22Rv1 (cell line): ENCODE data around the gene RXFP1.

Source experiments
- ZFX ChIP-seq: fragments of 450-650 bp; IDR thresholded peaks from 2 replicates; pipeline ENCODE4 v1.6.1; 2017; ENCODE audit warnings: antibody characterized with exemption, borderline replicate concordance
- TF ChIP-seq, protein P1 (sequence below): fragments of 450-650 bp; IDR thresholded peaks from 2 replicates; pipeline ENCODE4 v1.5.1; 2017; ENCODE audit warnings: mild to moderate bottlenecking

DNA sequence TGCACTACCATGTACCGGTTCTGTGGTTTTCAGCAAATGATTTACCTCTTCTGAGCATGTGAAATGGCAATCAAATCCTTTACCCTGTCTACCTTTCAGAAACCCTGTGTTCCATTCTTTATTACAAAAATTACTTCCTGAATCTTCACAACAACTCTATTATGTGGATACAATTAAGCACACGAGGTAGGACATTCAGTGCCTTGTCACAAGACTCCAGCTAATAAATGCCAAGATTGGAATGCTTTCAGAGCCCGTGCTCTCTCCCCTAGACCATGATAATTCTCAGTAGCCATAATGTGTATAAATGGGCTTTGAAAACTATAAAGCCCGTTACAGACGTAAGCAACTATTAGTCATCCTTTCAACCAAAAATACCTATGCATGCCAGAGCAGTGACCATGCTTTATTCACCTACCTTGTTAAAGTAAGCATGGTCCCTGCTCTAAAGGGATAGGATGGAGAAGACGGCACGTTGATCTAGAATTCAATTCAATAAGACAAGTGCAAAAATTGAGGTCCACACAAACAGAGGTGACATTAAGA, 2.4 kb downstream of the RXFP1 start:
- TF ChIP-seq, protein P1, sequence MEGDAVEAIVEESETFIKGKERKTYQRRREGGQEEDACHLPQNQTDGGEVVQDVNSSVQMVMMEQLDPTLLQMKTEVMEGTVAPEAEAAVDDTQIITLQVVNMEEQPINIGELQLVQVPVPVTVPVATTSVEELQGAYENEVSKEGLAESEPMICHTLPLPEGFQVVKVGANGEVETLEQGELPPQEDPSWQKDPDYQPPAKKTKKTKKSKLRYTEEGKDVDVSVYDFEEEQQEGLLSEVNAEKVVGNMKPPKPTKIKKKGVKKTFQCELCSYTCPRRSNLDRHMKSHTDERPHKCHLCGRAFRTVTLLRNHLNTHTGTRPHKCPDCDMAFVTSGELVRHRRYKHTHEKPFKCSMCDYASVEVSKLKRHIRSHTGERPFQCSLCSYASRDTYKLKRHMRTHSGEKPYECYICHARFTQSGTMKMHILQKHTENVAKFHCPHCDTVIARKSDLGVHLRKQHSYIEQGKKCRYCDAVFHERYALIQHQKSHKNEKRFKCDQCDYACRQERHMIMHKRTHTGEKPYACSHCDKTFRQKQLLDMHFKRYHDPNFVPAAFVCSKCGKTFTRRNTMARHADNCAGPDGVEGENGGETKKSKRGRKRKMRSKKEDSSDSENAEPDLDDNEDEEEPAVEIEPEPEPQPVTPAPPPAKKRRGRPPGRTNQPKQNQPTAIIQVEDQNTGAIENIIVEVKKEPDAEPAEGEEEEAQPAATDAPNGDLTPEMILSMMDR: no peak
- no peak for TF ChIP-seq ZFX
